Mesenchymal stem cell (in vitro differentiated cells and primary cell): ENCODE measurements around the gene AK5.

Experiments
- DNase-seq: peaks from one replicate; pipeline ENCODE4 v3.0.0-alpha.2; 2013
- H2AFZ ChIP-seq: one replicate; pipeline ENCODE4 v1.6.1; 2013; ENCODE audit warnings: low read depth, mild to moderate bottlenecking, control low read depth, inconsistent platforms, low read length, moderate library complexity
- H2AK5ac ChIP-seq: 2 replicates; pipeline ENCODE4 v1.6.1; 2013; ENCODE audit warnings: low read length, moderate library complexity, mild to moderate bottlenecking, inconsistent platforms; ENCODE audit not compliant: severe bottlenecking
- H2BK120ac ChIP-seq: one replicate; pipeline ENCODE4 v1.6.1; 2013; ENCODE audit warnings: low read depth, mild to moderate bottlenecking, inconsistent platforms, low read length, moderate library complexity
- H2BK12ac ChIP-seq, 2 experiments: one replicate each; pipeline ENCODE4 v1.6.1; 2013; ENCODE audit warnings: inconsistent platforms in 2 of 2, low read length in 2 of 2, mild to moderate bottlenecking in 2 of 2, moderate library complexity in 2 of 2, control low read depth in 1 of 2
- H2BK15ac ChIP-seq: one replicate; pipeline ENCODE4 v1.6.1; 2013; ENCODE audit warnings: mild to moderate bottlenecking, low read depth, inconsistent platforms; ENCODE audit not compliant: poor library complexity, severe bottlenecking
- H2BK5ac ChIP-seq: 2 replicates; pipeline ENCODE4 v1.6.1; 2013; ENCODE audit warnings: low read depth, mild to moderate bottlenecking, low read length, control low read depth, inconsistent platforms; ENCODE audit not compliant: poor library complexity, severe bottlenecking
- H3K14ac ChIP-seq, 2 experiments: one replicate each; pipeline ENCODE4 v1.6.1; 2013; ENCODE audit warnings: inconsistent platforms in 2 of 2, low read length in 2 of 2, control low read depth in 1 of 2, mild to moderate bottlenecking in 1 of 2, moderate library complexity in 1 of 2
- H3K18ac ChIP-seq, 2 experiments: one replicate each; pipeline ENCODE4 v1.6.1; 2013; ENCODE audit warnings: inconsistent platforms in 2 of 2, low read length in 2 of 2, control low read depth in 1 of 2, low read depth in 1 of 2, mild to moderate bottlenecking in 1 of 2
- H3K23ac ChIP-seq, 2 experiments: one replicate each; pipeline ENCODE4 v1.6.1; 2013; ENCODE audit warnings: inconsistent platforms in 2 of 2, low read length in 2 of 2, mild to moderate bottlenecking in 2 of 2, moderate library complexity in 2 of 2, control low read depth in 1 of 2
- H3K27ac ChIP-seq: 2 replicates; pipeline ENCODE4 v1.5.1; 2013; ENCODE audit warnings: mild to moderate bottlenecking, moderate library complexity, low read length, control low read depth, inconsistent platforms; ENCODE audit not compliant: poor library complexity, severe bottlenecking
- H3K27me3 ChIP-seq, 2 experiments: 2 replicates each; pipeline versions ENCODE4 v1.6.1 to v1.7.0; 2013; ENCODE audit warnings: low read length in 2 of 2, mild to moderate bottlenecking in 2 of 2, moderate library complexity in 2 of 2, control low read depth in 1 of 2, inconsistent platforms in 1 of 2; ENCODE audit not compliant: control insufficient read depth in 1 of 2, insufficient read depth in 1 of 2
- H3K36me3 ChIP-seq, 2 experiments: 2 replicates each; pipeline versions ENCODE4 v1.6.1 to v1.7.0; 2013; ENCODE audit warnings: low read length in 2 of 2, control low read depth in 1 of 2, inconsistent platforms in 1 of 2, low read depth in 1 of 2, mild to moderate bottlenecking in 1 of 2; ENCODE audit not compliant: insufficient read depth in 2 of 2, control insufficient read depth in 1 of 2
- H3K4ac ChIP-seq, 2 experiments: one replicate each; pipeline ENCODE4 v1.6.1; 2013; ENCODE audit warnings: inconsistent platforms in 2 of 2, low read length in 2 of 2, mild to moderate bottlenecking in 2 of 2, moderate library complexity in 2 of 2, control low read depth in 1 of 2, low read depth in 1 of 2
- H3K4me1 ChIP-seq: 2 replicates; pipeline ENCODE4 v1.6.1; 2013; ENCODE audit warnings: low read depth, low read length, control low read depth; ENCODE audit not compliant: control insufficient read depth, insufficient read depth
- H3K4me2 ChIP-seq: 2 replicates; pipeline ENCODE4 v1.6.1; 2013; ENCODE audit warnings: low read length, mild to moderate bottlenecking, inconsistent platforms; ENCODE audit not compliant: poor library complexity, severe bottlenecking
- H3K4me3 ChIP-seq, 2 experiments: 2 replicates each; pipeline versions ENCODE4 v1.5.1 to v1.7.0; 2013; ENCODE audit warnings: low read length in 2 of 2, mild to moderate bottlenecking in 2 of 2, control low read depth in 1 of 2, low read depth in 1 of 2; ENCODE audit not compliant: insufficient read depth in 1 of 2
- H3K79me1 ChIP-seq: replicated peaks from 2 replicates; pipeline ENCODE4 v1.6.1; 2013; ENCODE audit warnings: mild to moderate bottlenecking, control low read depth, low read length, inconsistent platforms; ENCODE audit not compliant: poor library complexity, severe bottlenecking
- H3K9ac ChIP-seq: 2 replicates; pipeline ENCODE4 v1.7.0; 2013; ENCODE audit warnings: mild to moderate bottlenecking, low read length, moderate library complexity
- H3K9me3 ChIP-seq: 2 replicates; pipeline ENCODE4 v1.7.0; 2013; ENCODE audit warnings: mild to moderate bottlenecking, low read length; ENCODE audit not compliant: control insufficient read depth
- H4K8ac ChIP-seq: one replicate; pipeline ENCODE4 v1.6.1; 2013; ENCODE audit warnings: inconsistent platforms, mild to moderate bottlenecking, low read length, moderate library complexity
- H4K91ac ChIP-seq: one replicate; pipeline ENCODE4 v1.6.1; 2013; ENCODE audit warnings: mild to moderate bottlenecking, low read length, inconsistent platforms
- WGBS: methylation state at CpG from one replicate; pipeline ENCODE4 v1.1.7; 2013; ENCODE audit warnings: mixed read lengths; 5-methylcytosine and 5-hydroxymethylcytosine counted together

The AK5 gene

DNA sequence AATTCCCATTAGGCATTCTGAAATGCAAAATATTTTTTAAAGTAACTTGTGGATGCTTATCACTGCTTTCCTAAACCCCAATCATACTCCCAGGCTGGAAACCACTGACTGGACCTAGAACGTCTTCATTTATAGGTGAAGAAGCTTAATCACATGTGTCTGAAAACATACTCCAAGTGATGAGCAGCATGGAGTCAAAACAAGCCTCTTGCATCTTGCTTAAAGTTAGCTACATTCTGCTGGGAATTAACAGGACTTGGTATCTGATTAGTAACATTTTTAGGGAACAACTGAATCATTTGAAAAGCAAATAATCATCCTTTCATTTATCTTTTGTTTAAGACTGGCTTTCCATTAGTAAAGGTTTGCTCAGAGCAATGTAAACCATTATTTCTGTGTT lies 105.7 kb downstream of the AK5 start:
- Histone ChIP-seq H2BK120ac (no peak overlapping the region), H3K79me1 (peaks cover 12% of the 10 kb centered on the region), H3K14ac (no peak overlapping the region), H3K4ac (no peak overlapping the region), H2BK5ac (no peak overlapping the region), H2AK5ac (no peak overlapping the region), H3K36me3 (no peaks in the 10 kb centered on the region), H2AFZ (no peak overlapping the region), H3K4me1 (peaks cover 1% of the 10 kb centered on the region), H4K8ac (no peak overlapping the region), H3K27me3 (no peaks in the 10 kb centered on the region), H4K91ac (no peak overlapping the region), H3K9me3 (no peaks in the 10 kb centered on the region), H3K4me2 (no peak overlapping the region), H3K9ac (no peak overlapping the region), H3K23ac (no peak overlapping the region), H3K18ac (no peak overlapping the region), H3K27ac (no peak overlapping the region), H3K4me3 (no peak overlapping the region), H2BK15ac (no peak overlapping the region), H2BK12ac (no peak overlapping the region)
- DNase-seq = no peak
- no CpG with 5 or more reads among the region's 1 CpG for WGBS

DNA sequence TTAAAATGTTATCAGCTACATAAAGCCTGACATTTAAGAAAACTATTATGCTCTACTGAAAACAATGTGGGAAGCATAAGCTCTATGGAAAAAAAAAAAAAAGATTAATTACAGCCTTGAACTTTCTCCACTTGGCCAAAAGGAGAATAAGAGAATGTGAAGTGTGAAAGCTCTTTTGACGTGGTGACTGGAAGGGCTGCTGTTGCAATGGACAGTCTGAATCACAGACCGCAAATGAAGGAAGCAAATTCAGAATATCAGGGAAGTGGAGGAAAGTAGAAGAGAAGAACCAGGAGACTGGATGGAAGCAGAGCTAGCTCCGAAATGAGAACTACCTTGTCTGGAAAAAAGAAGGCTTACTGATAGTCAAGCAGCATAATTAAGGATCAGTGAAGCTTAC lies 106.8 kb downstream of the AK5 start:
- Histone ChIP-seq H4K91ac (no peak overlapping the region), H2AFZ (no peak overlapping the region), H4K8ac (no peak overlapping the region), H3K9me3 (no peaks in the 10 kb centered on the region), H2BK5ac (no peak overlapping the region), H2AK5ac (no peak overlapping the region), H3K4me3 (no peak overlapping the region), H2BK15ac (peak overlapping the region; percentile 36), H3K27me3 (no peaks in the 10 kb centered on the region), H3K18ac (no peak overlapping the region), H3K23ac (no peak overlapping the region), H3K9ac (no peak overlapping the region), H3K27ac (no peak overlapping the region), H3K36me3 (no peaks in the 10 kb centered on the region), H3K14ac (no peak overlapping the region), H3K4me1 (peaks cover 1% of the 10 kb centered on the region), H3K4ac (no peak overlapping the region), H2BK12ac (peak overlapping the region; percentile 19 to 54), H3K79me1 (peaks cover 12% of the 10 kb centered on the region), H2BK120ac (no peak overlapping the region), H3K4me2 (no peak overlapping the region)
- WGBS = 95% methylated on average over 3 of the region's 3 CpGs
- DNase-seq = peak; percentile 16

DNA sequence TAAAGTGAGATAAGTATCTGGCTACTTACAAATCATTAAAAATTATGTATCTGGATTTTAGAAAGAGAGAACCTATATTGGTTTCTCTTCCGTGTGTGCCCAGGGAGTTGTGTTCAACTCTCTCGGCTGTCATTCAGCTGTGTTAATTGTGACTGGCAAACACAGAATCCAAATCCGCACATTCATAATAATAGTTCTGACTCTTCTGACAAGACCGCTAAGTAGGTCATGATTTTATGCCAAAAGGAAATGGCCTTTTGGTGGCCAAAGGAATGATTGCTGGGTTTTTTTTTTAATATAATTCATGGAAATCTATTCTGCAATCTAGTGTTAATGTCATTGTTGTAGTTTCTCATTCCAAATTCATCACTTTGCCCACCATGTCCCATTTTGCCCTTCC lies 110.7 kb downstream of the AK5 start:
- no peaks in the 10 kb centered on the region for H3K27me3 ChIP-seq
- no peaks in the 10 kb centered on the region for H3K36me3 ChIP-seq
- H2AFZ ChIP-seq = no peak overlapping the region
- DNase-seq = no peak
- no peak overlapping the region for H3K4me2 ChIP-seq
- H2BK5ac ChIP-seq = no peak overlapping the region
- H3K4me3 ChIP-seq = no peak overlapping the region
- no peak overlapping the region for H4K8ac ChIP-seq
- no peak overlapping the region for H2BK12ac ChIP-seq
- H3K4me1 ChIP-seq = no peaks in the 10 kb centered on the region
- H4K91ac ChIP-seq = no peak overlapping the region
- no peak overlapping the region for H2BK120ac ChIP-seq
- H3K27ac ChIP-seq = no peak overlapping the region
- no peak overlapping the region for H3K9ac ChIP-seq
- no peak overlapping the region for H3K4ac ChIP-seq
- peaks cover 13% of the 10 kb centered on the region for H3K79me1 ChIP-seq
- no peak overlapping the region for H3K14ac ChIP-seq
- WGBS = 100% methylated on average over 2 of the region's 4 CpGs
- no peak overlapping the region for H2AK5ac ChIP-seq
- H3K18ac ChIP-seq = no peak overlapping the region
- no peaks in the 10 kb centered on the region for H3K9me3 ChIP-seq
- H2BK15ac ChIP-seq = no peak overlapping the region
- no peak overlapping the region for H3K23ac ChIP-seq

DNA sequence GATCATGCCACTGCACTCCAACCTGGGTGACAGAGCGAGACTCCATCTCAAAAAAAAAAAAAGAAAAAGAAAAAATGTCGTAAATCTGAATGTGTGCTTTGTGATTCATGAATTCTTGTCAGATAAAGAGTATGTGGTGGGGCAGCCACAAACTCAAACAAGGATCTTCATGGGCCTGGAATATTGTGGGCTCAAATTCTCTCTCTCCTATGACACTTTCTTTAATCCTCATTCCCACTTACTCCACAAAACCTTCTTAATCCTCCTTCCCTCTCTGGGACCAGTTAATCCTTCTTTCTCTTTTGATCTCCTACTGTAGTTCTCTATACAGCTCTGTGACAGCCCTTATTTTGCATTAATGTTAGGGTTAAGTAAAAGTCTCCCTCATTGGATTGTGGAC lies 112.3 kb downstream of the AK5 start:
- H3K23ac ChIP-seq = no peak overlapping the region
- WGBS = 39% methylated on average over 2 of the region's 2 CpGs
- no peaks in the 10 kb centered on the region for H3K36me3 ChIP-seq
- no peak overlapping the region for H3K4ac ChIP-seq
- no peak overlapping the region for H2BK5ac ChIP-seq
- no peaks in the 10 kb centered on the region for H3K4me1 ChIP-seq
- DNase-seq = peak; percentile 40
- no peak overlapping the region for H4K8ac ChIP-seq
- H3K14ac ChIP-seq = no peak overlapping the region
- no peak overlapping the region for H3K18ac ChIP-seq
- no peak overlapping the region for H3K9ac ChIP-seq
- no peak overlapping the region for H3K4me2 ChIP-seq
- no peak overlapping the region for H2AK5ac ChIP-seq
- no peak overlapping the region for H2BK120ac ChIP-seq
- H4K91ac ChIP-seq = no peak overlapping the region
- H3K27ac ChIP-seq = no peak overlapping the region
- no peaks in the 10 kb centered on the region for H3K27me3 ChIP-seq
- H3K9me3 ChIP-seq = no peaks in the 10 kb centered on the region
- no peak overlapping the region for H2BK12ac ChIP-seq
- no peak overlapping the region for H2AFZ ChIP-seq
- no peak overlapping the region for H3K4me3 ChIP-seq
- H3K79me1 ChIP-seq = peaks cover 9% of the 10 kb centered on the region
- H2BK15ac ChIP-seq = no peak overlapping the region
